HG02870 (cell line): Measurements from ENCODE around the gene MYO10.
A peak's percentile ranks its signal among the peaks of the same experiment; 100 is the strongest.

Source experiments
- ATAC-seq: cut with Tn5 transposase; IDR thresholded peaks from one replicate; pipeline ENCODE4 v1.9.1; 2021; ENCODE audit warnings: mild to moderate bottlenecking, moderate library complexity; ENCODE audit not compliant: unreplicated experiment

MYO10 gene

DNA sequence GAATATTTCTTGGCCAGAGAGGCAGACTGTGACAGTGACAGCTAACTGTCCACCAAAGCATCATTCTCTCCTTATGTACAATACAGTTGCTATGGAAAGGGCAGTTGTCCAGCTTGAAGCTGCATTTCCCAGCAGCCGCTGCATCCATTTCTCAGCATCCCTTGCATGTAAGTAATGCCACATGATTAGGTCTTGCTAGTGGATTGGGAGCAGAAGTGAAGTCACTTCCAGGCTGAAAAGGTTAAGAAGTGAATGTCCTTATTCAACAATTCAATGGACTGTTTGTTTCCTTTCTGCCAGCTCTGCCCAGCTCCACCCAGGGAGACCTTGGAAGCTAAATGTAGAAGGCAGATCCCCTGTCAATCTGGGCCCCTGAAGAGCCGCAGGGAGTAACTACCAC lies 293.2 kb downstream of the MYO10 start:
- ATAC-seq, result no peak

DNA sequence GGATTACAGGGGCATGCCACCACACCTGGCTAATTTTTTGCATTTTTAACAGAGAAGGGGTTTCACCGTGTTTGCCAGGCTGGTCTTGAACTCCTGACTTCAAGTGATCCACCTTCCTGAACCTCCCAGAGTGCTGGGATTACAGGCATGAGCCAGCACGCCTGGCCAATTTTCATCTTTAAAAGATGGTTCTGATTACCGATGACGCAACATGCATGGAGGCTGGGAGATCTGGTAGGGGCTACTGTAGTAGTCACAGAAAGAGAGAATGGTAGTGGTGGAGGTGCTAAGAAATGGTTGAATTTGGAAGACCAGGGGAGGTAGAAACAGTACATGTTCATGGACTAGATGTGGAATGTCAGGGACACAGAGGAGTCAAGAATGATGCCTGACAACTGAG lies 296.9 kb downstream of the MYO10 start:
- ATAC-seq, result no peak

DNA sequence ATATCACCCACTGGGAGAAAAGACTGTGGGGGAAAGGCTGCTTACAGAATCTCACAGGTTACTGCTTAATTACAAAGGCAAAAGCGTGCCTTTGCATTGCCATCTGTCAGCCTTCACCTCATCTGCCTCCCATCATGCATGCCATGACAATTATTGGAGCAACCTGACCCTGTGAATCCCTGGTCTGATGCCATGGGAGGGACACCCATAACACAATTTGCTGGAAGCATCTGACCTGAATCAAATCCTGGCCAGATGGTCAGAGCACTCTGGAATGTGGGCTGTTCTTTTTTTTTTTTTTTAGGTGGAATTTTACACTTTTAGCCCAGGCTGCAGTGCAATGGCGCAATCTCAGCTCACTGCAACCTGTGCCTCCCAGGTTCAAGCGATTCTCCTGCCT lies 307.7 kb downstream of the MYO10 start:
- ATAC-seq, result no peak

DNA sequence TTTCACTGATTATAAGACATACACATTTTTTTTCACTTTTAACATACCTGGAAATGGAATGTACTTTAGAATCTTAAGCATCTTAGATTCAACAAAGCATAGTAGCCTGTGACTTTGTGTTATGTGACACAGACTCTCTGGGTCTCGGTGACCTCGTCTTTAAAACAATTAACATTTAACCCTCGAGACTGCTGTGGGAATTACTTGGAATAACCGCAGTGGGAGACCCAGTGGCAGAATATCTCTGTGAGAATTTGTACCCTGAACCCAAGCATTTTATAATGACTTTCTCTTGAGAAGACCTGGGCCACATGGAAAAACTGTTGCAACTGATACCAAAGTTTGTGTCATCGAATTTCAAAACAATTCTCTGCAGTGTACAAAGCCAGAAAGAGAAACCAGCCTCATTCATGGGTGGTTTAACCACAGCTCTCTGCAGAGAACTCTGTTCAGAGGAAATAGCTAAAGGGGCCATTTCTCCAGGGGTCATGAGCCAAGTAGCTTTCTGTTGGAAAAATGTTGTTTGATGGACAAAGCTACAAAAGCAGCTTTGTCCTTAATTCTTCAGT lies 309.3 kb downstream of the MYO10 start:
- peak; percentile 85 for ATAC-seq

DNA sequence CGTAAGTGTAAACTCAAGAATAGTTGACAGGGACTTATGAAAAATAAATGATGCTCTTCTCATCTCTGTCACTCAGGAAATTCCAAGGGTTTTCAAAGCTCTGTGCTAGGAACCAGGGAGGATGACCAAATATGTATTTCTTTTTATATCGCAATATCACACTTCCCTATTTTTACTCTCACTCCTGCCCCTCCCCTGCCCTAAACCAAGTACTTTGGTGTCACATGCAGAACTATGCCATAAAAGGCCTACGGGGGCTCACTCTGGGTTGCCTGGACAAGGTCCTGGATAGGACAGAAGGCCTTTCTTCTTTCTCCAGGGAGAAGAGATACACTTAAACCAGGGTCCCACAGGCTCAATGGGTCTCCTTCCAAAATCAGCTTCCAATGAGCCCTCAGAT lies 311.0 kb downstream of the MYO10 start:
- ATAC-seq, result no peak

DNA sequence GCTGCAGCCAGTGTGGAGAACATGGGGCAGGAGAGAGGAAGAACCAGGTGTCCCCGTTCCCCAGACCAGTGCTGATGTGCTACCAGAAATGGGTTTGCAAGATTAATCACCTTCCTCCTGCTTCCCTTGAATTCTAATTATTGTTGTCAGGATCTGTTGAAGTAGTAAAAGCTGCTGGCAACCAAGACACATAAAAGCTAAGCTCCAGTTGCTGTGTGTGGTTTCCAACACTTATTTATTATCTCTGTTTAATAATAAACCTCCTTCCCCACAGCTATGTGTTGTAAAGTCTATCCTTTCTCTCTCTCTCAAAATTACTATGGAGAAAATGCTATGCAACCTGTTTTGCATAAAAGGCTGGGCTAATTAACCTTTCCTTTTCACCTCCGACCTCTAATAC lies 317.0 kb downstream of the MYO10 start:
- ATAC-seq, result no peak

DNA sequence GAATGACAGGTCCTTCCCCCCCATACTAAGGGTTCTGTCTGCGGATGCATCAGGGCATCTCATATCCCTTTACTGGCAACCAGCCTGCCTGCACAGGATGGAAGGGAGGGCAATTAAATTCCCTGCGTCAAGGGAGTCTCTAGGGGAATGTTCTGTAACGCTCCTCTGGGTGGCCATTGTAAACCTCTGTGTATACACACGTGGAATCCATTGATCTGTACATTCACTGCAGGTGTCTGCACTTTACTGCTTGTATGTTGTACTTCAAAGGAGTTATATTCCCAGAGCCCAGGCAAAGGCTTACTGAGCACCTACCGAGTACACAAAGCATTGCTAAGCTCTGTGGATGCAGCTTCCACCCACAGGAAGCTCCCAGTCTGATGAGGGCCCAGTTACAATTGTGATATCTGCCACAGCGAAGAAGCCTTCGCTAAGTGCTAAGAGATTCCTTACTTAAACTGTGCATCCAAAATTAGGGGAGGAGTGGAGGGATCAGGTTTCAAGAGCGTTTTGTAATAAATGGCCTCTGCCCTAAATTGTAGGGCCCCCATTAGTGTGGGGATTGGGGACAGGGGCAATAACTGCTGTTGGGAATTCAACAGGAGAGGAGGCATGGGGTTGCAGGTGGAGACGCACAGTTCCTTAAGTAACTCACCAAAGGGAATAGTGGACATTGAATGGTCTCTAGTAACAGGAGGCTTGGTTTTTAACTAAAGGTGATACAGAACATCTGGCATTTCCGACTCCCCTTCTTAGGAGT lies 317.8 kb downstream of the MYO10 start:
- ATAC-seq, result no peak

DNA sequence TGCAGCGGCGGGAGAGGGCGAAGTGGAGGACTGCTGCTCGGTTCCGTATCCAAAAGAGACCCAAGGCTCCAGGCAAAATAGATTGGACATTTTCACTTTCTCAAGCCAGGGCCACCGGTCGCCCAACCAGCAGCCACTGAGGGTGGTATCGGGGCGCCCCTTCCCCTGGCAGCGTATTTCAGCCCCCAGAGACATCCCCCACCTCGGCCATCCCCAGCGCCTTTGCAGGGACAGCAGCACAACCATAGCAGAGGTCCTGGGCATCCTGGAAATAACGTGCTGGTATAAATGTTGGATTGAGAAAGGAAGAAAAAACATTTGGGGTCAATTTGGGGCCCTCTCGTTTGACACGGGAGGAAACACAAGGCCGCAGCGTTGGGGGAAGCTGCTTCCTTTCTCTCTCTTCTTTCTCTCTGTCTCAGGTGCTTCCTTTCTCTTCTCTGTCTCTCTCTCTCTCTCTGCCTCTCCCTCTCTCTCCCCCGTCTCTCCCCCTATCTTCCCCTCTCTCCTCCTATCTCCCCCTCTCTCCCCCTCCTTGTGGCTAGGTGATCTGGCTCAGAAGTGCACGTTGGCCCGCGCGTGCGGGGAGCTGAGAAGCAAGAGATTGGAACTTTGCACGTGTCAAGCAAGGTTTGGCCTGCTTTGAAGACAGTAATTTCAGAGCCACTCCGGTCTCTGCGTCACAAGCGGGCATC lies 318.7 kb downstream of the MYO10 start:
- ATAC-seq, result peak; percentile 2

DNA sequence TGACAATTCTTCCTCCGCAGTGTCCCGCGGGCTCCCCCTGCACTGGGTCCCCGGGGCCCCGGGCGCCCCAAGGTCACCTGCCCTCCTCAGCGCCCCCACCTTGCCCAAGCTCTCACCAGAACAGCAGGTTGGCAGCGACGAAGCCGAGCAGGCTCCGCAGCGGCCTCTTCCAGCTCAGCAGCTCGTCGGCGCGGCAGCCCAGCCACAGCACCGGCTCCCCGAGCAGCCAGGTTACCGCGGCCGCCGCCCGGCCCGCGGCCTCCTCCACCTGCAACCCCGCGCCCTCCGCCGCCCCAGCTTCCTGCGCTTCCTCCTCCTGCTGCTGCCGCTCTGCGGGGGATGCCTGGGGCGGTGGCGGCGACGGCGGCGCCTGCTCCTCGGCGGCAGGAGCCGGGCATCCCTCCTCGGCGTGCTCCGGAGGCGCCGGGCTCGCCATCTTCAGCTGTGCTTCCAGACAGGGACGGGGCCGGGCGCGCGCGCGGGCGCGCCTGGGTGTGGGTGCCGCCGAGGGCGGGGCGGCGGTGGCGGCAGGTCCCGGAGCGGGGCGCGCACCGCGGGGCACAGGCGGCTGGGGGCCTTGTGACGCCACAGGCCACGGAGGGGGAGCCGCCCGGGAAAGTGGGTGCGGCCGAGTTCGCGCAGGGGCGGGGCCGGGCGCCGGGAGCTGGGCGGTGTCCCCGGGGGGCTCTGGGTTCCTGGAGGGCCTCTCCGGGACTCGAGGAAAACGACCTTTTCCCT lies 319.4 kb downstream of the MYO10 start, which contains the start of gene RETREG1:
Gene RETREG1 (minus strand): TSS at position 462 of the 738 bp plus-strand sequence. CDS start 26 bp downstream, at position 436.
- peak; percentile 51 for ATAC-seq

DNA sequence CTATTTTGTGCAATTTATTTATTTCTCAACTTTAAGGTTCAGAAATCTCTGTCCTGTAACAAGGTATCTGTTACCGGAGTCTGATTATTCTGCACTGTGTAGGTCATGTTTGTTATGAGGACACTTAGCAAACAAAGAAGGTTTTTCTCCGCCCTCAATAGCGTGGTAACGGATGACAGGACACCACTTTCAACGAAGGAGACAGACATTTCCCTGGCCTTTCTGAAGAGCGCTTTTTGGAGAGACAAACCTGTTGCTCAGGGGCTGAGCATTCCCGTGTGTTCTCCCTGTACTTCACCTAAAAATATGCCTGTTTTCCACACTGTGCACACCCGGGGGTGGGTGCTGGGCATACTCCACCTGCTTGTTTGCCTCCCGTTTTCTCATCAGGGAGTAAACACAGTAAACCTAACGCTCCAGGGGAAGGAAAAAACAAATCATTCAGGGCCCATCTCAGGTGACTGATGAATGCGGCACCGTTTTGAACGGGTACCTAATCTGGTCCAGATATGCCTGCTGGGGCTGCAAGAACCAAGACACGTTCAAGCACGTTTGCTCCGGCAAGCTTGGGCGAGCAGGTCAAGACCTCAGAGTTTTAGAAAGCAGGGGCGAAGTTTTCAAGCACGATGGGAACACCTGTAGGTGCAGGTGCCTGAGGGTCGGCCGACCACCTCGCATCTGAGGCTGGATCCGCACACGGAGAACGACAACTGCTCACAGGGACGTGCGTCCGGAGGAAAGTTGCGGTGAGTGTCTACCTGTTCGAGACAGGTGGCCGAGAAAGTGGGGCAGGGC lies 320.1 kb downstream of the MYO10 start:
- ATAC-seq, result peak; percentile 1

DNA sequence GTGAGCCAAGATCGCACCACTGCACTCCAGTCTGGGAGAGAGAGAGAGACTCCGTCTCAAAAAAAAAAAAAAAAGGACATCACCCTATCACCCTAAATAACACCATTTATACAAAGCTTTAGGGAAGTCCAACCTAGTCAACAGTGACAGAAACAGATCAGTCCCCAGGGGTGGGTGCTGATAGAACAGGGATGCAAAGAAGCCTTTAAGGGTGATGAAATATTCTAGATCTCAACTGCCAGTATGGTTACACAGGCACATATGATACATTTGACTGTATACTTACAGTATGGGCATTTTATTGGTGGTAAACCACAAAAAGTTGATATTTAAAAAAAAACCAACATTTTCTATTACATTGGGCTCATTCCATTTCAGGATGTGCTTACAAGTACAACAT lies 324.1 kb downstream of the MYO10 start:
- no peak for ATAC-seq
